ENCODE results near the gene WNT4.
"Not testable (repeated sequence)": the region's sequence is repeated elsewhere in the genome, so short reads cannot be mapped to it uniquely, and the experiment has no call there.

The WNT4 gene

DNA sequence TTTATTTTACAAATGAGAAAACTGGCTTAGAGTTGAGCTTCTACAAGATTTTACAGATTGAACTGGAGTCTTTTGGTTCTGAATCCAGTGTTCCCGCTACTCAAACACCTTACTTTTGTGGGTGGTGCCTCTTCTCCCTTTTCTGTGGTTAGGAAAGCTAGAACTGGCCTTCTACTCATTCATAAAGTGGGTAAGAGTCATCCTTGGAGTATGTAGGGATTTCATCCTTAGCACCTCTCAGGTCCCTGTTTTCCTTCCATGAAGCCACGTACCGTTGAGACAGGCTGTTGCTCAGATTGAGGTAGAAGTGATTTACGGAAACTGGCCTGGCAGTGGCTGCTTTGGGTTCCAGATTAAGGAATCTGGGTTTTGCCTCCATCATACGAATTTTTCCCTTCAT, 35.8 kb downstream of the WNT4 start:
- DNase-seq = no peak

DNA sequence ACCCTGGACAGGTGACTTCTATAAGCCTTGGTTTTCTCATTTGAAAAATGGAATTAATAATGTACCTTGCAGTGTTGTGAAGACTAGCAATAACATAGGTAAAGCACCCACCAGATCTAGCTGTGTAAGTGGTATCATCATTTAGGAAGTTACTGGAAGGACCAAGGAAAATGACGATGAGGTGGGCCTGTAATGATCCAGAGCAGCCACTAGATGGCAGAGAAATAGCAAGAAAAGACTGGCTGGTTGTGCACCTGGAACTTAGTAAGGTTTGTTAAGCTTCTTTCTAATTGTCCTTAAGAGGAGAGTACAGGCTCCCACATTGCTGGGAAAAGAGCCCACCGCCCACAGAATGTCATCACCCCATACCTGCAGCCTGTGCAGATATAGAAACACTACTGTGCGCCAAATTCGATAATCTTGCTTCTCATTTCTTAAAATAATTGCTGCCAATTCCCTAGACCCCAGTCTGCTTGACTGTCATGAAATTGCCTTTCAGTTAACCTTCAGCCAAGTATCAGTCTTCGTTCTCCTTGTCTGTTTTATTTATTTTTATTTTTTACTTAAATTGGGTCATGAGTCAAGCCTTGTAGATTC, 37.2 kb downstream of the WNT4 start:
- DNase-seq = peak; percentile 6

DNA sequence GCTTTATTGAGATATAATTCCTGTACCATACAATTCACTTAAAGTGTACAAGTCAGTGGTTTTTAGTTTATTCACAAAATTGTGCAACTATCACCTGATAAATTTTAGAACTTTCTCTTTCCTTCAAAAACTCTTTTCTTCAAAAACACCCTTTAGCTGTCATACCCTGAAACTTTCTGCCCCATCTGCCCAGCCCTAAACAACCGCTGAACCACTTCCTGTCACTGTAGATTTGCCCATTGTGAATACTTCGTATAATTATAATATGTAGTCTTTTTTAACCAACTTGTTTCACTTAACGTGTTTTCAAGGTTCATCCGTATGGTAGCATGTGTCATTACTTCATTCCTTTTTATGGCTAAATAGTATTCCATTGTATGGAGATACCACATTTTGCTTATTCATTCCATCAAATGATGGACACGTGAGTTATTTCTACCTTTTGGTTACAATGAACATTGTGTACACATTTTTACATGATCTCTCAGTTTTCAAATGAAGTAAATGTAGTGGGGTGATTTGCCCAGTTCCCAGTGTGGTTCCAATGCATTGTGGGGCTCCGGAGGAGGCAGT, 37.9 kb downstream of the WNT4 start:
- no peak for DNase-seq

DNA sequence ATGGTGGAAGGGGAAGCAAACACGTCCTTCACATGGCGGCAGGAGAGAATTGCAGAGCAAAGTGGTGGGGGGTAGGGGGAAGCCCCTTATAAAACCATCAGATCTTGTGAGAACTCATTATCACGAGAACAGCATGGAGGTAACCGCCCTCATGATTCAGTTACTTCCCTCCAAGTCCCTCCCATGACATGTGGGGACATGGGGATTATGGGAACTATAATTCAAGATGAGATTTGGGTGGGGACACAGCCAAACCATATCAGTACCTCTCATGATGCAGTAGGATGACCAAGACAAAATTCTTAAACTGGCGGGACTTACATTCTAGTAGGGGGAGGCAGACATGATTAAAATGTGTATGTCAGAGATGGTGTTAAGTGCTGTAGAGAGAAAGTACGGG, 38.8 kb downstream of the WNT4 start:
- no peak for DNase-seq

DNA sequence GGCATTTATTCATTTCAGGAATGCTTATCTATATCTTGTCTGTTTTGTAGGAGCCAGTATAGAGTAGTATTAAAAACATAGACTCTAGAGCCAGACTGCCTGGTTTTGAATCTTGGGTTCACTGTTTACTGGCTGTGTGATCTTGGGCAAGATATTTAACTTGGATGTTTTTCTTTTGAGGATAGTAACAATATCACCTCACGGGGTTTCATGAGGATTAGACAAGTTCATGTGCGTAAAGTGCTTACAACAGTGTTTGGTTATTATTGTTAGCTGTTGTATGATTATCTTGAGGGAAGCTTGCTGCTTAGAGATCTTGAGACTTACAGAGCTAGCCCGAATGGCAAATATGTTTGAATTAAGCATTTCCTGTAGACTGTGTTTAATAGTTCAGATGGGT, 40.2 kb downstream of the WNT4 start:
- no peak for DNase-seq

DNA sequence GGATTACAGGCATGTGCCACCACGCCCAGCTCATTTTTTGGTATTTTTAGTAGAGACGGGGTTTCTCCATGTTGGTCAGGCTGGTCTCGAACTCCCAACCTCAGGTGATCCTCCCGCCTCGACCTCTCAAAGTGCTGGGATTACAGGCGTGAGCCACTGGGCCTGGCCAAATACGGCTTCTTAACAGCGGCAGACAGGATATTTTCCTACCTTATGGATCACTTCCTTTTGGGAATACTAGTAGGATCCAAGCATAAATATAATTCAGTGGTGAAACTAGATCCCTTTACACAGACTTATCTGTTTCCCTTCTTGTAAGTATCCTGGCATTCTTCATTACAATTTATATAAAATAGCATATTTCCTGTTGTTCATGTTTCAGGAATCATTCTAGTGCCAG, 40.9 kb downstream of the WNT4 start:
- DNase-seq = no peak

DNA sequence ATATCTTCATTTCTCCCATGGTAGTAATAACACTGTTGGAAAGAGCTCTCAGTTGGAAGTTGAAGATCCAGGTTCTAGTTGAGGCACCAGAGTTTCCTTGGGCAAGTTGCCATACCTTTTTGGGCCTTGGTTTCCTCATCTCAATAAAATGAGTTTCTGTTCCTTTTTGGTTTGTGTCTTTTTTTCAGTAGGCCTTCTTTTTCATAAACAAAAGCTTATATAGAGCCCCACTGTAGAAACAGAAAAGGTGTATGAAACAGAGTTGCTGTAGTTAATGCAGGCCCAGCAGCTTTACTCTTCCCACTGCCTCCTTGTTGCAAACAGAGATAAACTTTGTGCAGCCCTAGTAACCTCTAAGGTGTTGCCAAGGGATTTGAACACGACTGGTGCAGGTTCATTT, 41.7 kb downstream of the WNT4 start:
- DNase-seq = no peak

DNA sequence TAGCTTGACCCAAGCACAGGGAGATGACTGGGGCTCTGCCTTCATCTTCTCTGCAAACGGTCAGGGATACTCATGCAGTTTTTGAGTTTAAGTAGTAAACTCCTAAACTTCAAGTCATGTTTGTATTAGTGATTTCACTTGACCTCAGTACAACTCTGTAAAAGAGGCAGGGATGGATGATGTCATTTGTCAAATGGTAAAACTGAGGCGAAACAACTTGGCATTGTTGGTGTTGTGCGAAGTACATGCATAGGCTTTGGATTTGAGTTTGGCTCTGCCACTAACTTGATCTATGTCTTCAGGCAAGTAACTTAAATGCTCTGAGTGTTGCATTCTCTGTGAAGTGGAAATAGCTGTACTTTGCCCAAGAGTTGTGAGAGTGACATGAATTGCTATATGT, 42.7 kb downstream of the WNT4 start:
- DNase-seq = no peak

DNA sequence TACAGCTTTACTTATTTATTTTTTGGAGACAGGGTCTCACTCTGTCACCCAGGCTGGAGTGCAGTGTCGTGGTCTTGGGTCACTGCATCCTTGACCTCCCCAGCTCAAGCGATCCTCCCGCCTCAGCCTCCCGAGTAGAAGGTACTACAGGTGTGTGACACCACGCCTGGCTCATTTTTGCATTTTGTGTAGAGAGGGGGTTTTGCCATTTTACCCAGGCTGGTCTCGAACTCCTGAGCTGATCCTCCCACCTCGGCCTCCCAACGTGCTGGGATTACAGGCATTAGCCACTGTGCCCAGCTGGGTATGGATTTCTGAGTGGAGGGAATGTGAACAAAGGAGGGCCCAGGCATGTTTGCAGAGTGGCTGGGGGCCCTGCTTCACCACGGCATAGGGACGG, 44.1 kb downstream of the WNT4 start:
- no peak for DNase-seq

DNA sequence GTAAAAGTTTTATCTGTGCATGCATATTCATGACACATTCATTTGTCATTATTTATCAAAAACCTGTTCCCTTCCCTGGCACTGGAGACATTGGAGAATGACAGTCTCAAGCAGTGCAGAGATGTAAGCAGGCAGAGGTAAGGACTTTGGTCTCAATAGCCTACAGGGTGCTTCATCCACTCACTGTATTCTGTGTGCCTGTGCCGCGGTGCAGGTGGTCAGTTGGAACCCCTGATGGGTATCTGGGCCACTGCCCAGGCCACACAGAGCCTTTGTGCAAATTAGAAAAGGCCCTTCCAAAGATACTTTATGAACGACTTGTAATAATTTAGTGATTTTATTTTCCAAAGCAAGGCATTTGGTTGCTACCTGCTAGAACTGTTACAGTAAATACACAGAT, 46.4 kb downstream of the WNT4 start:
- no peak for DNase-seq

DNA sequence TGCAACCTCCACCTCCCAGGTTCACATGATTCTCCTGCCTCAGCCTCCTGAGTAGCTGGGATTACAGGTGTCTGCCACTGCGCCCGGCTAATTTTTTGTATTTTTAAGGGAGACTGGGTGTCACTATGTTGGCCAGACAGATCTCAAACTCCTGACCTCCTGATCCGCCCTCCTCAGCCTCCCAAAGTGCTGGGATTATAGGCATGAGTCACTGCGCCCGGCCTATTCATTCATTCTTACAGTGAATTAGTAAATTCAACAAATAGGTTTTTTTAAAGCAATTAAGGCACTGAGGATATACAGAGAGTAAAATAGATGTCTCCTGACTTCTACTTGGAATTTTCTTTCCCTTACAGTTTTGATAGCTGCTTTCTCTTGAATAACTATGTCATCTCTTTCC, 46.9 kb downstream of the WNT4 start:
- DNase-seq = no peak

DNA sequence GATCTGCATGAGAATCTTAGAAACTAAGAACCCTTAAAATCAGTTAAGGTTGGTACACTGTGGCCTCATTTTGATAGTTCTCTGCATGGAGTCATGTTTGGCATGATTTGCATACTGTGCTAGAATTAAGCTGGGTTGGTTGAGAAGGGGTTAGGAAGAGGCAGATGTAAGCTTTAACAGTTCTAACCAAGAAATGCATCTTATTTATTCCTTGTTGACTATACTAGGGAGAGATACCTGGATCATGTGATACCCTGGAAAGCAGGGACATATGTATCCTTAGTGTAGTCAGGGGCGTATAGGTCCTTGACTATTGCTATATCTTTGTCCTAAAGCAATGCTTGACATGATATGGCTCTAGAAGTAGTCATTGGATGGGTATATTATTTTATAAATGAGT, 49.4 kb downstream of the WNT4 start:
- DNase-seq = no peak

DNA sequence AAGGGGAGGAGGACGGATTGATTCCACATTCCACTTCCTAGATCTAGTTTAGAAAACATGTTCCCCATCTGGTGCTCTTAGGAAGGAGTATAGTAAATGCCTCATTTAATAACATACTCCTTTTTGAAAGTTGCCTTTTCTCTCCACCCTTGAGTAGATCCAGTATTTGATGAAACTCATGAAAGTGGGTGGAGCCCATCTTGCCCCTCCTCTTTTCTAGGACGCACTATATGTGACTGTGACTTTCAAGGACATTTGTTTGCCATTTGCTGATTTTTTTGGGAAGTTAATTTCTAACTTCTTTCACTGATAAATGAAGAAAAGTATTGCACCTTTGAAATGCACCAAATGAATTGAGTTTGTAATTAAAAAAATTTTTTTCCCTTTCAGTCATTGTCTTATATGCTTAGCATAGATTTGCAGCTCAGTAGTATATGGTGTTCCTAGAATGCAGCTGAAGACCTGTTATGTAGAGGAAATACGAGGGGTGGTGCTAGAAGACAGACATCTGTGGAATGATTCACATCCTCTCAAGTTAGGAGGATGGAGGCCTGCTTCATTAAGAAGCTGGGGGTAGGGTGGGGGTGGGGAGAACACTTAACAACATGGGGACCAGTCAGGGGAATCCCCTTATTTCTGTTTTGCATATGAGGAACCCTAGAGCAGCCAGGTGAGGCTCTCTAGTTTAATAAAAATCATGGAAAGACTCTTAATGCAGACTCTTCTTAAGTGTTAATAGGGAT, 50.7 kb downstream of the WNT4 start:
- not testable (repeated sequence) for DNase-seq

DNA sequence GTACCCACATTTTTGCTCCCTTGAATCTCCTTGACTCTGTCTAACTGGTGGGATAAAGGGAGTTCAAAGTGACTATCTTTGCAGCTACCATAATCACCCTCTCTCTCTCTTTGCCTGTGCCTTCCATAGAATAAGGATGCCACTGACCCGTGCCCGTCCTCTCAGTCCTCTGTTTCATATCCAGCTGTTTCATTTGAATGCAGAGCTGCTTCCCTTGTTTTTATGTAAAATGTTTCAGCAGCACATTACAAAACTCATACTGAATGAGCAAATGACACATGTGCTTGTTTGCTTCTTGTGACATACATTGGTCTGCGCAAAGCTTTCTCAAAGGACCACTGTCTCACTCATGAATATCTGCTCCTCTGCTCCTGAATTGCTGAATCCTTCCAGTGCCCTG, 52.0 kb downstream of the WNT4 start:
- DNase-seq = no peak

DNA sequence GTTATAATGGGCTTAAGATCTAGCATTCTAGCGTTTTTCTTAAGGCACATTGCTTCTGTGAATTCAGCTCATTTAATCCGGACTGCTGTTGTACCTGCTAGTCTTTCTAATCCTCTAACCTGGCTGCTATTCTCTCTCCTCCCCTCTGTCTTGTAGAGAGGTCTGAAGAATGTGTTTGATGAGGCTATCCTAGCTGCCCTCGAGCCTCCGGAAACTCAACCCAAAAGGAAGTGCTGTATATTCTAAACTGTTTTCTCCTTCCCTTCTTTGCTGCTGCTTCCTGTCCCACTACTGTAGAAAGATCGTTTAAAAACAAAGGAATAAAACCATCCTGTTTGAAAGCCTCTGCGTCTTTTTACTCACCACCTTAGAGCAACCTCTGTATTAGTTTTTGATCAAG, 53.1 kb downstream of the WNT4 start:
- DNase-seq = peak; percentile 34

DNA sequence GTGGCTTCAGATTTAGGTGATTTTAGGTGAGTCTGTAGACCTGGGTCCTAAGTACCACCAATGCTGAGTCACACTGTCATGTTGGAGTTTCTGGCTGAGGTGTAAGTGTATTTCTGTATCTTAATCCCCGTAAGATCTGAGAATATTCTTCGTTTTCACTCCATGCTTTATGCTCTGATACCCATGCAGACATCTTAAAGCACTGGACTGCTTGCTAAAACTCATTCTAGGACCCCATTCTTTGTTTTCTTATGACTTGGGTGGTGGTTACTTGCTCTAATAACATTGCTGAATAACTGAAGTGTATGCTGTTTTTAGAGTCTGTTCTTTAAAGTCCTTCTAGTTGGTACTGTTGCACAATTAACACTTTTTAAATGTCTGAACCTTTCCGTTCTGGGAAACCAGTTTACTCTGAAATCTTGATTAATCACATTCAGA, 53.7 kb downstream of the WNT4 start:
- no peak for DNase-seq

DNA sequence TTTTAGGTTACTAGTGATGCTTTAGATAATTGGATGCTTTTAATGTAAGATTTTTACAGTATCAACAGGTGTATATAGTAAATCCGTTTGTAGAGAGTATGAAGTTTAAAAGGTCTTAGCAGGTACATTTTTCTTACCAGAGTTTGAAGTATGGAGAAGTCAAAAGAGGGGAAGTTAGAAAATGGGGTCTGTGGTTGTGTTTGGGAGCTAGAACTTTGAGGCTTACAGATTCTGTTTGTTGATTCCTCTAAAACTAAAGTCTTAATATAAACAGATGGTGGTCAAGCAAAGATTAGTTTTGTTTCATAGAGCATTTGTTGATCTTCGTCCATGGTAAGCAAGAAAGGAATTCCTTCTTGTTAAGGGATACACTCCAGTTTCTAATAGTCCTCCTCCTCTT, 54.6 kb downstream of the WNT4 start:
- peak; percentile 8 for DNase-seq

DNA sequence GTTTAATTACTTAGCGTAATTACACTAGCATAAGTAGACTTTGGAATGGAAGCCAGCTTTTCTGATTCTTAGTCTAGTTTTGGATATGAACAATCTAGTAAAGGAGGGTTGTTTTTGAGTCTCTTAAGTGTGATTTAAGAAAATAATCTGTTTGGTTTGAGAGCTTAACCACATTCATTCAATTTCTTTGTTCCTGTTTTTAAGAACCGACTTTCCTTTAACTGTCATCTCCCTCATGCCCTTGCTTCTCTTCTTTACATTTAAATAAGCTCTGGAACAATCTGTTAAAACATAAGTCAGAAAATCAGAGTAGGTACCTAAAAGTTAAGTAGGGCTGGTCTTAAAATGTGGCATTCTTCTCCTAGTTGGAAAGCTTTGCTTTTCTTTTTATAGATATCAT, 62.7 kb downstream of the WNT4 start:
- peak; percentile 35 for DNase-seq

DNA sequence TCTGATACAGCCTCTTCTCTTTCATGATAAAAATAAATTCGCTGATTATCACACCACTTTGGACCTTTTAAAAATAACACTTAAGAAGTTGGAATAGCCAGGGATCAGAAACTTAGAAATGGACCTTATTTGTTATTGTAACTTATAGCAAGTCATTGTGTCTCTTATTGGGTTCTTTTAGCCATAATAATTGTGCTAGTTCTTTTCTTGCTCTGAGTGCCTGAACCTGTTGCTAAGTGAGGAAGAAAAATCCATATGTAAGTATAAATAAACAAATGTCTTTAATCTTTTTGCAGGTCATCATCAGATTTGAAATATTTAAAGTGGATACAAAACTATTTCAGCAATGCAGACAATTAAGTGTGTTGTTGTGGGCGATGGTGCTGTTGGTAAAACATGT, 64.8 kb downstream of the WNT4 start:
- DNase-seq = no peak

DNA sequence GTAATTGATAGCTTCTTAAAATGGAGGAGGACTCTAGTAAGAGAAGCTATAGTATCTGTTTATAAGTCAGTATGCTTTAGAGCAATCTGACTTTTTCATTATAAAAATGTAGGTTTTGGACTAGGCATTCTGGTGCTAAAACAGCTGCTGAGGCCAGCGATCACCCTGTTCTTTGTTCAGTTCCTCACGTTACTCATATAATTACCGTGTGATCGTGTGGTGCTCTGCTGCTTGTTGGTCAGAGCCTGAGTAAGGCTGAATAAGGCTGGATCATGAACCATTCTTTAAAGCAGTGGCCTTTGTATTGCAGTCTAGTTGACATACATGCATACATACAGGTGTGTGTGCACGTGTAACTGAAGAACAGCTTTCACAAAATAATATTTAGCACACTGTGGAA, 65.2 kb downstream of the WNT4 start:
- no peak for DNase-seq

DNA sequence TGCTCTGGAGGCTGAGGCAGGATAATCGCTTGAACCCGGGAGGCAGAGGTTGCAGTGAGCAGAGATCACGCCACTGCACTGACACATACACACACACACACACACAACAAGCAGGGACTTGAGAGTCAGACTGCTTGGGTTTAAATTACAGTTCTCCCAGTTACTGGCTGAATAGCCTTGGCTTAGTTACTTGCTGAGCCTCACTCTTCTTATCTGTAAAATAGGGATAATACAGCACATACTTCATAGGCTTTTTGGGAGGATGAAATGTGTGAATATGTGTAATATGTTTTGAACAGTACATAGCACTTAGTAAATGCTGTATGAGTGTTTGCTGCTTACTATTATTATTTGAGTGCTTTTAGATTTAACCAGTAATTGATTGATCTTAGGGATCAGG, 66.6 kb downstream of the WNT4 start:
- DNase-seq = no peak

DNA sequence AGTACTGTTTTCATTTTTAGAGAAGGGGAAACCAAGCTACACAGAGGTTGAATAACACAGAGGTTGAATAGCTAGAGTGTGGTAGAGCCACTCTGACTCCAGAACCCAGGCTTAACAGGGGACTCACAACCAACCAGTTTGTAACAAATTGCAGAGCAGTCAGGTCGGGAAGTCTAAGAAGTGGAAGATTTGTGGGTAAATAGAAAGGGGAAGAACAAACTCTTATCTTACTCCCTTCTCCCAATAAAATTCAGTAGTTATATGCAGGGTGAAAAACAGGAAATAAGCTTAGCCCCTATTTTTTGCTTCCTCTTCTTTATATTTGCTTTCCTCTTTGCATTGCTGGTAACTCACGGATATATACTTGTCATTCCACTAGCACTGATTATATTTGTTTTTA, 67.2 kb downstream of the WNT4 start:
- DNase-seq = peak; percentile 91

DNA sequence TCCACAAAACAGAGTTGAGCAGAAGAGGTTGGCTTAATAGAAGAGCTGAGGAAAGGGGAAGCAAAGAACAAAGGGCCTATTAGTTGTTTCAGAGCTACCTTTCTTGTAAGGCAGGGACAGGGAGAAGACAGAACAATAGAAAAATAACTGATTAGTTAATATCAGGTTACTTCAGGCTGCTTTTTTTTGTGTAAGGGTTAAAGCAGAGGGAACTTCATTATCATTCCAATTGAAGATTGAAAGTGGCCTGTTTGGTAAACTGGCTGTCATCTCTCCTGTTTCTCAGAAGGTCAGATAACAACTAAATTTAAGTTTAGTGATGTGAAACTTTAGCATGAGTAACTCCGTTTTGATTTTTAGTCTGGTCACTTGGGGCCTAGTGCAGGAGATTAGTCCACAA, 68.1 kb downstream of the WNT4 start:
- peak; percentile 13 for DNase-seq

DNA sequence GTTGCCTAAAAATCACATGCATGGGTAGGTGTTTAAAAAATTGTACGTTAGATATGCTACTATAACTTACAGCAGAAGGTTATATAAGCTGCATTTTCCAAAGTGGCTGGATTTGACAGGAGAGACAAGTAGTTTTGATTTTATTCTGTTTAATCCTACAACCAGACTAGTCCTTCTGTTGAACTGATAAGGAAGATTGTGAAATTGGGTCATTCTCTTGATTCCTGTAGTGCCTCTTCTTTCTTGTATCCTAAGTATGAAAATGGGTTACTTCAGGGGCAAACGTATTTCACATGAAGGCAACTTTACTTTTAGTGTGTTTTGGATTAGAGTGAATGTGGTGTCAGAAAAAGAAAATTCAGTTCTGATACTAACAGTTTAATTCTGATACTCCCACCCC, 71.4 kb downstream of the WNT4 start:
- no peak for DNase-seq

Data from GF-D8 (cell line).